ENCODE results near the gene TMEM238L. TPM values are rescaled to one million over a fixed set of nuclear protein-coding genes. Genes with fewer than 3 reads are reported as not detected.

TMEM238L gene
- total and polyA plus RNA-seq, 9 of the 15 experiments (the other 6 are each of a cell fraction or from before 2014, with no cell fraction given), result not detected

- intact Hi-C loops (cut with micrococcal nuclease) (no loop called here), in situ Hi-C loops (cut with MboI) (no loop called here)
- Histone ChIP-seq H3K9ac (ENCODE audit: insufficient read depth in 1 of 2, low read depth in 2 of 2, low read length in 2 of 2) (no peak overlapping the region), H4K20me1 (replicated peaks; ENCODE audit: control insufficient read depth, insufficient read depth, low read length) (no peaks in the 10 kb centered on the region), H3K4me3 (no peak overlapping the region), H3K9me3 (replicated peaks; ENCODE audit: control insufficient read depth, insufficient read depth, low read depth, low read length) (no peaks in the 10 kb centered on the region), H3K9me1 (ENCODE audit: control insufficient read depth, insufficient read depth, low read length) (no peaks in the 10 kb centered on the region), H3K27me3 (ENCODE audit: control insufficient read depth in 2 of 2, insufficient read depth in 2 of 2, low read length in 2 of 2) (no peaks in the 10 kb centered on the region), H3K4me2 (ENCODE audit: insufficient read depth, low read length) (no peak overlapping the region), H3K36me3 (ENCODE audit: control insufficient read depth, insufficient read depth, low read length) (no peaks in the 10 kb centered on the region), H3K27ac (ENCODE audit: extremely low read depth, low read depth, low read length) (no peak overlapping the region), H2AFZ (ENCODE audit: low read depth, low read length) (no peak overlapping the region), H3K79me2 (ENCODE audit: control insufficient read depth, insufficient read depth, low read length) (no peaks in the 10 kb centered on the region), H3K4me1 (replicated peaks in 1 of 2; ENCODE audit: control insufficient read depth in 2 of 2, insufficient read depth in 2 of 2, low read length in 2 of 2) (no peaks in the 10 kb centered on the region)
- 0% methylated on average over 2 of the region's 2 CpGs for WGBS (ENCODE audit: insufficient coverage, low coverage, missing lambda C conversion rate)
- FAIRE-seq, result no peak
- no peak for DNase-seq (ENCODE audit: extremely low read depth in 1 of 4, low spot score in 3 of 4)
- POLR2A ChIA-PET, result no interaction called here
- CTCF ChIA-PET (ENCODE audit: low intra/inter-chr PET ratio), result no interaction called here
- no peak for TF ChIP-seq YBX1 (IDR thresholded peaks at IDR 0.05)
- no peak for TF ChIP-seq TAF7 (tag; IDR thresholded peaks at IDR 0.05)
- no peak for TF ChIP-seq HNRNPUL1 (IDR thresholded peaks at IDR 0.05; ENCODE audit: low read length)
- no peak for TF ChIP-seq MEF2A (IDR thresholded peaks at IDR 0.05; ENCODE audit: control insufficient read depth, low read depth, low read length)
- no peak for TF ChIP-seq BMI1 (IDR thresholded peaks at IDR 0.05; ENCODE audit: low read length)
- no peak for TF ChIP-seq ETV1 (tag; conservative IDR thresholded peaks at IDR 0.05; ENCODE audit: low read depth)
- no peak for TF ChIP-seq PHF21A (IDR thresholded peaks at IDR 0.05; ENCODE audit: borderline replicate concordance, low read depth)
- TF ChIP-seq ZFP36 (IDR thresholded peaks at IDR 0.05; ENCODE audit: low read depth, low read length, partially characterized antibody), result no peak
- TF ChIP-seq WHSC1 (IDR thresholded peaks at IDR 0.05; ENCODE audit: low read length), result no peak
- BruUV-seq (replicated peaks), result no TSS peak
- ATAC-seq, result no peak
These were observed 32.8 kb downstream of the TMEM238L start for GRCh38 chr17:10771148-10771547.

DNA sequence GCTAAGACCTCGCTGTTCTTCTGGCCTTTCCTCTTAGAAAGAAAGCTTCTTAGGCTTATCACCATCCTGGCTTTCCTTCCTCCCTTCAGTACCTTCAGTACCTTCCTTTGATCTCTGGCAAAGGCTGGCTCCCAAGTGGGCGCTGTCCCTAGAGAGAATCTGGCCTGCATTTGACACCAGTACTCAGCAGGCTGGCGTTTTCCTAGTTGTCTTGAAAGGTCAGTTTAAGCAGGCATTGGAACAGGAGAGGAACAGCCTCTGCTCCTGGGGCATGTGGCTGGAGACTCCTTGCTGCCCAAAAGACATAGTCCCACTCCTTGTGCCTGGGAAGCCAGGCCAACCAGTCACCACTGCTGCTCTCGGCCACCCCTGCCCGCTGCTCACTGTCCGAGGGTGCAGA is 34.1 kb downstream of the TMEM238L start:
- H2AFZ ChIP-seq (ENCODE audit: low read depth, low read length), result no peak overlapping the region
- intact Hi-C loops (cut with micrococcal nuclease), result no loop called here
- no peaks in the 10 kb centered on the region for H3K27me3 ChIP-seq (ENCODE audit: control insufficient read depth in 2 of 2, insufficient read depth in 2 of 2, low read length in 2 of 2)
- no peak overlapping the region for H3K4me3 ChIP-seq
- H3K9ac ChIP-seq (ENCODE audit: insufficient read depth in 1 of 2, low read depth in 2 of 2, low read length in 2 of 2), result no peak overlapping the region
- 0% methylated on average over 6 of the region's 6 CpGs for WGBS (ENCODE audit: insufficient coverage, low coverage, missing lambda C conversion rate)
- no peak for DNase-seq (ENCODE audit: extremely low read depth in 1 of 4, low spot score in 3 of 4)
- no peak overlapping the region for H3K27ac ChIP-seq (ENCODE audit: extremely low read depth, low read depth, low read length)
- H3K4me2 ChIP-seq (ENCODE audit: insufficient read depth, low read length), result no peak overlapping the region
- ATAC-seq, result no peak
- H3K4me1 ChIP-seq (replicated peaks in 1 of 2; ENCODE audit: control insufficient read depth in 2 of 2, insufficient read depth in 2 of 2, low read length in 2 of 2), result no peaks in the 10 kb centered on the region
- FAIRE-seq, result no peak
- H4K20me1 ChIP-seq (replicated peaks; ENCODE audit: control insufficient read depth, insufficient read depth, low read length), result no peaks in the 10 kb centered on the region
- H3K9me1 ChIP-seq (ENCODE audit: control insufficient read depth, insufficient read depth, low read length), result no peaks in the 10 kb centered on the region
- in situ Hi-C loops (cut with MboI), result no loop called here
- no peaks in the 10 kb centered on the region for H3K79me2 ChIP-seq (ENCODE audit: control insufficient read depth, insufficient read depth, low read length)
- POLR2A ChIA-PET, result no interaction called here
- no TSS peak for BruUV-seq (replicated peaks)
- H3K9me3 ChIP-seq (replicated peaks; ENCODE audit: control insufficient read depth, insufficient read depth, low read depth, low read length), result no peaks in the 10 kb centered on the region
- CTCF ChIA-PET (ENCODE audit: low intra/inter-chr PET ratio), result no interaction called here
- no peaks in the 10 kb centered on the region for H3K36me3 ChIP-seq (ENCODE audit: control insufficient read depth, insufficient read depth, low read length)
- TF ChIP-seq ZNF140 (CRISPR knock-in tag; IDR thresholded peaks at IDR 0.05) (no peak), POLR3A (IDR thresholded peaks at IDR 0.05; ENCODE audit: borderline replicate concordance, extremely low read depth, insufficient read depth, insufficient read length) (no peak), CLOCK (CRISPR knock-in tag; IDR thresholded peaks at IDR 0.05; ENCODE audit: borderline replicate concordance) (no peak), TRIM28 (IDR thresholded peaks at IDR 0.05) (no peak), ZBTB9 (CRISPR knock-in tag; IDR thresholded peaks at IDR 0.05) (no peak)

Measured in K562 (cell line).